Muscle of leg (tissue), 11 donors: ENCODE results near the gene ADD2. TPM values are rescaled to one million over a fixed set of nuclear protein-coding genes. Genes with fewer than 3 reads are reported as not detected.
"Not testable (repeated sequence)": the region's sequence is repeated elsewhere in the genome, so short reads cannot be mapped to it uniquely, and the experiment has no call there.

Source experiments
- DNase-seq: peaks from one replicate; pipeline ENCODE4 v3.0.0; 2013
- H3K27ac ChIP-seq: one replicate; pipeline ENCODE4 v1.5.1; 2013; ENCODE audit warnings: mild to moderate bottlenecking, low read length, control low read depth
- H3K27me3 ChIP-seq: one replicate; pipeline ENCODE4 v1.6.1; 2013; ENCODE audit warnings: low read length; ENCODE audit not compliant: control insufficient read depth, insufficient read depth
- H3K36me3 ChIP-seq: one replicate; pipeline ENCODE4 v1.6.1; 2013; ENCODE audit warnings: low read length; ENCODE audit not compliant: control insufficient read depth, insufficient read depth
- H3K4me1 ChIP-seq: one replicate; pipeline ENCODE4 v1.6.1; 2013; ENCODE audit warnings: low read length; ENCODE audit not compliant: control insufficient read depth, insufficient read depth
- H3K4me3 ChIP-seq: one replicate; pipeline ENCODE4 v1.5.1; 2013; ENCODE audit warnings: low read length, control low read depth
- H3K9me3 ChIP-seq: replicated peaks from 2 replicates; pipeline ENCODE4 v1.6.1; 2013; ENCODE audit warnings: low read depth, low read length; ENCODE audit not compliant: control insufficient read depth
- WGBS: methylation state at CpG from one replicate; pipeline ENCODE4 v1.1.5; 2013; ENCODE audit warnings: missing lambda C conversion rate; ENCODE audit not compliant: insufficient coverage; 5-methylcytosine and 5-hydroxymethylcytosine counted together
- polyA plus RNA-seq, 8 donors: library from polyadenylated mRNA; unstranded; fragments of 120-200 nt; gene quantifications; one replicate each; pipeline versions ENCODE4 v1.2.1 to v1.2.3, GENCODE V29; 2013; ENCODE audit warnings: inconsistent platforms in 1 of 8, low replicate concordance in 1 of 8; ENCODE audit not compliant: insufficient read length in 8 of 8, insufficient read depth in 1 of 8
- total RNA-seq: library from RNA; stranded (reverse); fragments of 120-200 nt; gene quantifications from one replicate; pipeline ENCODE4 v1.2.4, GENCODE V29; 2013

Gene ADD2
- total and polyA plus RNA-seq, 9 donors = 0.98 to 4.2 (median 2.4) TPM

DNA sequence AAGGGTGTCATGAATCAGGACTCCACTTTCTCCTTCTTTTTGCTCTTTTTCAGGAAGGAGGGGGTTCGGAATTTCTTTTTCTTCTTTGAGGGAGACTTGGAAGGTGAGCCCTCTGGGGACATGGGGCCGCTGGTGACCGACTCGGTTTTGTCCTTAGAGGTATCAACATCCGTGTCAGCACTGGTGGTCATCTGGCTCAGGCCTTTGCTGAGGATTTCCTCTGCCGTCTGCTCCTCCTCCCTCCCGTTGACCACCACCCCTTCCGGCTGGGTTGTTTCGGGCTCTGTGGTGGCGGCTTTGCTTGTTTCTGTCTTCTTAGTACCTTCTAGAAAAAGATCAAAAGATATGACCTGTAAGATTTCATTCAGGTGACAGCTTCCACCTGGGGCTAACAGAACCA is 104.6 kb downstream of the ADD2 start:
- 56% methylated on average over 4 of the region's 10 CpGs for WGBS
- Histone ChIP-seq H3K4me3 (no peak overlapping the region), H3K36me3 (no peaks in the 10 kb centered on the region), H3K27me3 (no peaks in the 10 kb centered on the region), H3K4me1 (no peaks in the 10 kb centered on the region), H3K9me3 (no peaks in the 10 kb centered on the region), H3K27ac (no peak overlapping the region)
- no peak for DNase-seq

DNA sequence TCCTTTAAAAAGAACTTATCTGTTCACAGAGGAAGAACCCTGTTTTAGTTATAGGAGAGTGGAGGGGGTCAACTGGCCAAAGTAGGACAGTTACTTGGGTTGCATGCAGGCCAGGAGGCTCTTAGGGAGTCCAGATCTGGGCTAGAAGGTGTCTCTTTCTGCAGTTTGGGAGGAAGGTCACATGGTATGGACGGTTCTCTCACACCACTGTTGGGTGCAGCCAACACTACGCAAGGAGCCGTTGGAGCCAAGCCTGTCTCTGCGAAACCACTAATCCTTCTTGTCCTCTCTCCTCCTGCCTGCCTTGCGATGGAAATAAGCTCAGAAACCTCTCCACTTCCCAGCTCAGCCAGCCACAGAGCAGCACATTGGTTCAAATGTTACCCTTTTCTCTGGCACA is 108.4 kb downstream of the ADD2 start:
- no peak for DNase-seq
- Histone ChIP-seq H3K36me3 (no peaks in the 10 kb centered on the region), H3K27ac (no peak overlapping the region), H3K9me3 (no peaks in the 10 kb centered on the region), H3K4me3 (no peak overlapping the region), H3K27me3 (peaks cover 17% of the 10 kb centered on the region), H3K4me1 (no peaks in the 10 kb centered on the region)
- 86% methylated on average over 5 of the region's 5 CpGs for WGBS

DNA sequence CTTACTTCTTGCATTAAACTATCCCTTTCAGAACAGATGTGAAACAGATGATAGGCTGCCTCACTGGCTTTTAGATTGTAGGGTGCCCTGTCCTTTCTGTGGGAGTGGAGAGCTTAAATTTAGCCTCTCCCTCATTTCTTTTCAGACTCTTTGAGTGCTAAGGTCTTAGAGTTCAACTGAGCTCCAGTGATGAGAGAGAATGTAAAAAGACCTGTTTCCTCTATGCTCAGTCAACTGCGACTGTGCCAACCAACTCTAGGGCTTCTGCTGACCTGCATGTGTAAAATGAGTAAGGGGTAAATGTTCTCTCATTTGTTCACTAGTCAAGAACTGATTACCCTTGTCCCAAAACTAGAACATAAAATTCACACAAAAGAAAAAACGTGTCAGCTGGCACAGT is 109.5 kb downstream of the ADD2 start:
- H3K27ac ChIP-seq = no peak overlapping the region
- no peak for DNase-seq
- no peak overlapping the region for H3K4me3 ChIP-seq
- no peaks in the 10 kb centered on the region for H3K36me3 ChIP-seq
- H3K4me1 ChIP-seq = no peaks in the 10 kb centered on the region
- H3K9me3 ChIP-seq = no peaks in the 10 kb centered on the region
- H3K27me3 ChIP-seq = peaks cover 20% of the 10 kb centered on the region
- WGBS = 20% methylated on average over 1 of the region's 2 CpGs

DNA sequence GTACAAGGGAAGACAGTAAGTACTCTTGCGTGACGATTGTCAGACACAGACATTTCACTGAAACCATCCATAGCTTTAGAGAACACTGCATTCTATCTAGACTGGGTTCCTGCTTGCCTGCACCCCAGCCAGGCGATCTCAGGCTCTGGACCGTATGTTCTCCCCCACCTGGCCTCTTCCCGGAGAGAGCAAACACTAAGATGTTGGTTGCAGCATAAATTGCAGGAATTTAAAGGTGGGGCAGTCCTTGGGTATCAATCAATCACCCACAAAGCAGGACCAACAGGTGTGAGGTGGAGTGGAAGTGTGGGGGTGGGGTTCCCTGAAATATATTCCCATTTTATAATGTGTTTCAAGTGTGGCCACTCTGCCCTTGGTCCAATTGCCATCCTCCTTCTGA is 110.8 kb downstream of the ADD2 start:
- 74% methylated on average over 2 of the region's 5 CpGs for WGBS

DNA sequence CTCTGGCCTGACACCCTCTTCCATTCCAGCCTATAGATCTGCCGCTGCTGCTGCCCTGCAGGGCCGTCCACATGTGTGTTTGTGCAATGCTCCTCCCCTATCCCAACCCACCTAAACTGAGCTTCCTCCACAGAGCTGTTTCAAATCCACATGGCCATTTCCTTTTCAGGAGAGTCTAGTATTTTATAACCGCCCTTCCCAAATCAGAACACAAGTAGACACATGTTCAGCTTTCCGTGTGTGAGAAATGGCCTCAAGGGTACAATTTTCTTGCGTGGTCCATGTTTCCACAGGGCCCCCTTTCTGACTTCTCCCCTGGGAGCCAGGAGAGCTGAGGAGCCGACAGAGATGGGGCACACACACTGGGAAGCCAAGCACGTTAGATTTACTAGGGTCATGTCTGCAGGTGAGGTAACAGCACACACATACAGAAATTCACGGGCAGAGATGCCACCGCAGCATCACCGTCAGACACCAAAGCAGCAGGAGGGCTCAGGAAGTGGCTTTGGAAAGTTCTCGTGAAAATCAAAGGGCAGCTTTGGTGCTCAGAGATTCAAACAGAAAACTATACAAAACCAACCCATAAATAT is 111.5 kb downstream of the ADD2 start:
- Histone ChIP-seq H3K4me1 (no peaks in the 10 kb centered on the region), H3K36me3 (no peaks in the 10 kb centered on the region), H3K9me3 (no peaks in the 10 kb centered on the region), H3K27ac (no peak overlapping the region), H3K4me3 (no peak overlapping the region), H3K27me3 (peaks cover 24% of the 10 kb centered on the region)
- 59% methylated on average over 5 of the region's 11 CpGs for WGBS
- no peak for DNase-seq

More for the DNA sequence above, 110.8 kb downstream of the ADD2 start:
- Histone ChIP-seq H3K36me3 (no peaks in the 10 kb centered on the region), H3K27ac (no peak overlapping the region), H3K9me3 (no peaks in the 10 kb centered on the region), H3K27me3 (peaks cover 24% of the 10 kb centered on the region), H3K4me3 (no peak overlapping the region), H3K4me1 (no peaks in the 10 kb centered on the region)
- no peak for DNase-seq

DNA sequence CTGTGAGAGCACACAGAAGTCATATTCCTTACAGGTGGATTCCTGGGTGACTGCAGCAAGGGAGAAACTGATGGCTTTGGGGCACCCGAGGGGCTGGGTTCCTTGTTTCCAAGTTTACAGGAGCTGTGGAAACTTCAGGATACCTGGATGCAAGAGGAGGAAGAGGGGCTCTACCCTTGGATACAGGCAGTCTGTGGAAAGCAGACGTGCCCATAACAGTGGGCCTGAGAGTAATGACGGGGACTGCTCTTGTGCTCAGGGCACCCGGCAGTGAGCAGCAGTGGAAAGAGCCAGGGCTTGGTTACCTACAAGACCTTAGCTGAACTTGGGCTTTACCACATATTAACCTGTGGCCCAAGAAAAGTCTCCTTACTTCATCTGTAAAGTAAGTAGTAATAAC is 112.2 kb downstream of the ADD2 start:
- Histone ChIP-seq H3K27ac (no peak overlapping the region), H3K27me3 (peaks cover 24% of the 10 kb centered on the region), H3K4me1 (no peaks in the 10 kb centered on the region), H3K9me3 (no peaks in the 10 kb centered on the region), H3K4me3 (no peak overlapping the region), H3K36me3 (no peaks in the 10 kb centered on the region)
- 85% methylated on average over 2 of the region's 4 CpGs for WGBS
- DNase-seq = no peak

DNA sequence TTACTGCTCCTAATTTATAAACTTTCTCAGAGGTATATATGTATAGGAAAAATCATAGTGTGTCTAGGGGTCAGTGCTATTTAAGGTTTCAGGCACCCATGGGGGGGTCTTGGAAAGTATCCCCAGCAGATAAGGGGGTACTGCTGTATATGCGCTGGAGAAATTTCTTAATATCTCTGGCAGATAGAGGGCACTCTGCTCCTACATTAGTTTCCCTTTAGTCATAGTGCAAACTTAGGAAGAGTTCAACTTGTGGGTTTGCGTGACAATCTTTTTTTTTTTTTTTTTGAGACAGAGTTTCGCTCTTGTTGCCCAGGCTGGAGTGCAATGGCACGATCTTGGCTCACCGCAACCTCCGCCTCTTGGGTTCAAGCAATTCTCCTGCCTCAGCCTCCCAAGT is 112.8 kb downstream of the ADD2 start:
- H3K27me3 ChIP-seq = peaks cover 24% of the 10 kb centered on the region
- H3K9me3 ChIP-seq, H3K4me1 ChIP-seq, H3K4me3 ChIP-seq, H3K27ac ChIP-seq, H3K36me3 ChIP-seq: not testable (repeated sequence)
- WGBS = no CpG with 5 or more reads among the region's 6 CpGs
- peak; percentile 27 for DNase-seq

DNA sequence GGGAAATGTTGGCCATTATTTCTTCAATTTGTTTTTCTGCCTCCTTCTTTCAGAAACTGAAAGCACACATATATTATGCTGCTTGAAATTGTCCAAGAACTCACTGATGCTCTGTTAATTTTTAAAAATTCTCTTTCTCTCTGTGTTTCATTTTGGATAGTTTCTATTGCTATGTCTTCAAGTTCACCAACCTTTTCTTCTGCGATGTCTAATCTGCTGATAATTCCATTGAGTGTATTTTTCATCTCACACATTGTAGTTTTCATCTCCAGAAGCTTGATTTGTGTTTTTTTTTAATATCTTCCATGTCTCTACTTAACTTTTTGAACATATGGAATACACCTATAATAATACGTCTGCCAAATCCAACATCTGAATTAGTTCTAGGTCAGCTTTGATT is 116.3 kb downstream of the ADD2 start:
- DNase-seq = no peak
- Histone ChIP-seq H3K27ac (no peak overlapping the region), H3K27me3 (peaks cover 21% of the 10 kb centered on the region)

DNA sequence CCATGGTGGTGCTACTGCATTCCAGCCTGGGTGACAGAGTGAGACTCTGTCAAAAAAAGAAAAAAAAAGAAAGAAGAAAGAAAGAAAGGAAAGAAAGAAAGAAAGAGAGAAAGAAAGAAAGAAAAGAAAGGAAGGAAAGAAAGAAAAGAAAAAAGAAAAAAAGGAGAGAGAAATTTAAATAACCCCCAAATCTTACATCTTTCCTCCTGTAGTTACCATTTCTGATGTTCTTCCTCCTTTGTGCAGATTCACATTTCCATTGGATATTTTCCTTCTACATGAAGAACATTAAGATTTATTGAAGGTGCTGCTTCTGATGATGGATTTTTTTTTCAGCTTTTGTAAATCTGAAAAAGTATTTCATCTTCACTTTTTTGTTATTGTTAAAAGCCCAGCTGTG is 117.0 kb downstream of the ADD2 start:
- no peaks in the 10 kb centered on the region for H3K9me3 ChIP-seq
- peaks cover 15% of the 10 kb centered on the region for H3K27me3 ChIP-seq
- no peaks in the 10 kb centered on the region for H3K4me1 ChIP-seq
- no peak overlapping the region for H3K27ac ChIP-seq
- no peak overlapping the region for H3K4me3 ChIP-seq
- no peak for DNase-seq
- no peaks in the 10 kb centered on the region for H3K36me3 ChIP-seq

More for the DNA sequence above, 116.3 kb downstream of the ADD2 start:
- Histone ChIP-seq H3K36me3 (no peaks in the 10 kb centered on the region), H3K9me3 (no peaks in the 10 kb centered on the region), H3K4me3 (no peak overlapping the region), H3K4me1 (no peaks in the 10 kb centered on the region)
- no CpG with 5 or more reads among the region's 2 CpGs for WGBS

DNA sequence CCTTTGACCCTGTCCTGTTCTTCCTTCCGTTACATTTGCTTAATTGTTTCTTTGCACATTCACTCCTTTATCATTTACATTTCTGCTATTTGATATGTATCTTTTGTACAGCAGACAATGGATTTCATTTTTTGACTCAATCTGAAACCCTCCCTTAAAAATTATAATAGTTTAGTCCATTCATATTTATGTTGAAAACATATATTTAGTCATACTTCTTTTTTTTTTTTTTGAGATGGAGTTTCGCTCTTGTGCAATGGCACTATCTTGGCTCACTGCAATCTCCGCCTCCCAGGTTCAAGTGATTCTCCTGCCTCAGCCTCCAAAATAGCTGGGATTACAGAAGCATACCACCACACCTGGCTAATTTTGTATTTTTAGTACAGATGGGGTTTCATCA is 119.0 kb downstream of the ADD2 start:
- Histone ChIP-seq H3K27ac (no peak overlapping the region), H3K4me3 (no peak overlapping the region), H3K9me3 (no peaks in the 10 kb centered on the region), H3K36me3 (no peaks in the 10 kb centered on the region), H3K4me1 (no peaks in the 10 kb centered on the region), H3K27me3 (peaks cover 7% of the 10 kb centered on the region)
- DNase-seq = no peak
- no CpG with 5 or more reads among the region's 3 CpGs for WGBS

DNA sequence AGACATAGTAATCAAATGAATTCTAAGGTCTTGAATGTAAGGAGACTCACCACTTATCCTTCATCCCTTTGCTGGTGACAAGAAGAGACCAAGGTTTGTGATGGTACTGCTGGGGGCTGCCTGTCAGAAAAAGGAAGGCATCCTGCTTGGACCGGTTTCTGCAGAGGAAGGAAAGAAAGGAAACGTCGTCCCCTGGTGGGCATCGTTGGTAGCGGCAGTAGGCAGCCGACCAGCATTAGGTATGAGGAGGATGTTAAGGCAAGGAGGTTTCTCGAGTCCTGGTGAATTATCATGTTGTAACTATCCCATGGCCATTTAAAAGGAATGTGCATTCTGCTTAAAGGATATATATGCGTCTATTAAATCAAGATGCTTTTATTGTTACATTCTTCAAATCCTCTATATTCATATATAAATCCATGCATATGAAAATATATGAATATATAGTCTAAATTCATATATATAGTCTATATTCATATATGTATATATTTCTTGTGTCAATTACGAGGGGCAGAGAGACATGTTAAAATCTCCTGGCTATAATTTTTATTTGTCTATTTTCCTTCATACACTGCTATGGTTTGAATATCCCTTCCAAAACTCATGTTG is 120.0 kb downstream of the ADD2 start:
- no peak overlapping the region for H3K27ac ChIP-seq
- WGBS = 0% methylated on average over 4 of the region's 9 CpGs
- H3K27me3 ChIP-seq = peaks cover 7% of the 10 kb centered on the region
- H3K4me3 ChIP-seq = no peak overlapping the region
- DNase-seq = peak; percentile 61
- no peaks in the 10 kb centered on the region for H3K36me3 ChIP-seq
- no peaks in the 10 kb centered on the region for H3K4me1 ChIP-seq
- H3K9me3 ChIP-seq = no peaks in the 10 kb centered on the region
